Fibroblast of lung (primary cell): Measurements from ENCODE around the gene STRIP2. TPM values are rescaled to one million over a fixed set of nuclear protein-coding genes. Genes with fewer than 3 reads are reported as not detected.
A peak's percentile ranks its signal among the peaks of the same experiment; 100 is the strongest.

Source experiments
- DNase-seq, 2 donors: peaks; one replicate each; pipeline versions ENCODE4 v3.0.0 to v3.0.0-alpha.2; 2010; ENCODE audit warnings: low read depth in 2 of 2
- H2AFZ ChIP-seq: 2 replicates; pipeline ENCODE4 v1.5.1; 2012; ENCODE audit warnings: low read length, control low read depth, inconsistent platforms
- H3K27ac ChIP-seq: 2 replicates; pipeline ENCODE4 v1.5.1; 2011; ENCODE audit warnings: low read length, control low read depth; ENCODE audit not compliant: insufficient read depth
- H3K27me3 ChIP-seq: 2 replicates; pipeline ENCODE4 v1.5.1; 2011; ENCODE audit warnings: mild to moderate bottlenecking, low read length; ENCODE audit not compliant: control insufficient read depth, insufficient read depth
- H3K36me3 ChIP-seq: 2 replicates; pipeline ENCODE4 v1.5.1; 2011; ENCODE audit warnings: low read length; ENCODE audit not compliant: control insufficient read depth, insufficient read depth
- H3K4me1 ChIP-seq: 2 replicates; pipeline ENCODE4 v1.5.1; 2011; ENCODE audit warnings: low read length; ENCODE audit not compliant: control insufficient read depth, insufficient read depth; ENCODE audit errors: extremely low read depth
- H3K4me2 ChIP-seq: 2 replicates; pipeline ENCODE4 v1.5.1; 2011; ENCODE audit warnings: low read length, control low read depth; ENCODE audit not compliant: insufficient read depth; ENCODE audit errors: extremely low read depth
- H3K4me3 ChIP-seq, 4 experiments: fragments of 200-600 bp in 1 of 4; sonication (generic) in 1 of 4; replicated peaks in 1 of 4; 2 replicates each; pipeline ENCODE4 v1.5.1; 2011 to 2016; ENCODE audit warnings: low read length in 4 of 4, low read depth in 3 of 4, mild to moderate bottlenecking in 3 of 4, control low read depth in 2 of 4, inconsistent platforms in 1 of 4, mixed read lengths in 1 of 4; ENCODE audit not compliant: insufficient read depth in 1 of 4; ENCODE audit errors: control extremely low read depth in 1 of 4
- H3K79me2 ChIP-seq: 2 replicates; pipeline ENCODE4 v1.5.1; 2012; ENCODE audit warnings: mild to moderate bottlenecking, low read length, inconsistent platforms; ENCODE audit not compliant: control insufficient read depth, insufficient read depth
- H3K9ac ChIP-seq: 2 replicates; pipeline ENCODE4 v1.5.1; 2011; ENCODE audit warnings: mild to moderate bottlenecking, low read length, control low read depth; ENCODE audit not compliant: insufficient read depth
- H3K9me3 ChIP-seq: 2 replicates; pipeline ENCODE4 v1.5.1; 2012; ENCODE audit warnings: low read depth, low read length; ENCODE audit not compliant: control insufficient read depth, insufficient read depth
- H4K20me1 ChIP-seq: 2 replicates; pipeline ENCODE4 v1.5.1; 2011; ENCODE audit warnings: low read length; ENCODE audit not compliant: control insufficient read depth, insufficient read depth; ENCODE audit errors: extremely low read depth
- CTCF ChIP-seq, 2 donors: IDR thresholded peaks in 1 of 2; conservative IDR thresholded peaks in 1 of 2; 1 replicate in 1 of 2; 2 replicates in 1 of 2; pipeline ENCODE4 v1.5.1; 2011 to 2012; ENCODE audit warnings: low read length in 2 of 2, control low read depth in 1 of 2, inconsistent platforms in 1 of 2, low read depth in 1 of 2, mild to moderate bottlenecking in 1 of 2
- EZH2 ChIP-seq: IDR thresholded peaks from 2 replicates; pipeline ENCODE4 v1.5.1; 2012; ENCODE audit warnings: low read length, control low read depth, mild to moderate bottlenecking; ENCODE audit errors: missing control alignments
- polyA plus RNA-seq, 2 donors: library from polyadenylated mRNA; depleted of rRNA in 1 of 2; stranded (reverse) in 1 of 2; unstranded in 1 of 2; fragments of >200 nt; gene quantifications; 2 replicates each; pipeline ENCODE4 v1.2.1, GENCODE V29; 2011 to 2012; ENCODE audit warnings: missing spikeins in 1 of 2
- total RNA-seq: library from RNA; depleted of rRNA; stranded (reverse); fragments of >200 nt; gene quantifications from 2 replicates; pipeline ENCODE4 v1.2.1, GENCODE V29; 2014

Gene STRIP2
- total and polyA plus RNA-seq, 2 donors (not counting 1 experiment from before 2014, with no cell fraction given), result 1.9 to 10.9 TPM

- H4K20me1 ChIP-seq, result no peaks in the 10 kb centered on the region
- TF ChIP-seq CTCF (conservative IDR thresholded peaks at IDR 0.05 in 1 of 2, IDR thresholded peaks at IDR 0.05 in 1 of 2; ENCODE audit: low read depth in 1 of 2, low read length in 2 of 2) (no peak), EZH2 (no peak)
- H3K9me3 ChIP-seq, result no peaks in the 10 kb centered on the region
- no peaks in the 10 kb centered on the region for H3K36me3 ChIP-seq
- H3K4me3 ChIP-seq, result no peak overlapping the region
- no peak overlapping the region for H2AFZ ChIP-seq
- H3K4me1 ChIP-seq, result no peaks in the 10 kb centered on the region
- H3K27ac ChIP-seq, result no peak overlapping the region
- H3K79me2 ChIP-seq, result no peaks in the 10 kb centered on the region
- no peaks in the 10 kb centered on the region for H3K27me3 ChIP-seq
- no peak overlapping the region for H3K9ac ChIP-seq
- peak in 1 of 2 donors; percentile 72 for DNase-seq
- no peak overlapping the region for H3K4me2 ChIP-seq
Observed at GRCh38 chr7:129468087-129468486, 33.9 kb downstream of the STRIP2 start.

- Histone ChIP-seq H3K9ac (no peak overlapping the region), H3K4me1 (no peaks in the 10 kb centered on the region), H3K9me3 (no peaks in the 10 kb centered on the region), H3K27me3 (no peaks in the 10 kb centered on the region), H3K36me3 (no peaks in the 10 kb centered on the region), H2AFZ (no peak overlapping the region), H4K20me1 (no peaks in the 10 kb centered on the region), H3K4me3 (no peak overlapping the region), H3K27ac (no peak overlapping the region), H3K4me2 (no peak overlapping the region), H3K79me2 (no peaks in the 10 kb centered on the region)
- no peak for TF ChIP-seq EZH2
- no peak for TF ChIP-seq CTCF (conservative IDR thresholded peaks at IDR 0.05 in 1 of 2, IDR thresholded peaks at IDR 0.05 in 1 of 2; ENCODE audit: low read depth in 1 of 2, low read length in 2 of 2)
- no peak for DNase-seq
Observed at GRCh38 chr7:129468547-129468946, 34.3 kb downstream of the STRIP2 start.

- Histone ChIP-seq H2AFZ (no peak overlapping the region), H3K27ac (no peak overlapping the region), H3K4me3 (no peak overlapping the region), H3K9me3 (no peaks in the 10 kb centered on the region), H3K9ac (no peak overlapping the region), H3K4me1 (no peaks in the 10 kb centered on the region), H3K36me3 (no peaks in the 10 kb centered on the region), H3K4me2 (no peak overlapping the region), H3K79me2 (no peaks in the 10 kb centered on the region), H4K20me1 (no peaks in the 10 kb centered on the region), H3K27me3 (no peaks in the 10 kb centered on the region)
- no peak for TF ChIP-seq CTCF (conservative IDR thresholded peaks at IDR 0.05 in 1 of 2, IDR thresholded peaks at IDR 0.05 in 1 of 2; ENCODE audit: low read depth in 1 of 2, low read length in 2 of 2)
- no peak for TF ChIP-seq EZH2
- DNase-seq, result no peak
Observed at GRCh38 chr7:129469930-129470329, 35.7 kb downstream of the STRIP2 start.
